GM19238 (cell line): Measurements from ENCODE around the gene FALEC.
"Not testable (repeated sequence)": the region's sequence is repeated elsewhere in the genome, so short reads cannot be mapped to it uniquely, and the experiment has no call there.

Experiments
- DNase-seq: peaks from one replicate; pipeline ENCODE4 v3.0.0; 2011; ENCODE audit warnings: low spot score; ENCODE audit not compliant: insufficient read length

The FALEC gene

DNA sequence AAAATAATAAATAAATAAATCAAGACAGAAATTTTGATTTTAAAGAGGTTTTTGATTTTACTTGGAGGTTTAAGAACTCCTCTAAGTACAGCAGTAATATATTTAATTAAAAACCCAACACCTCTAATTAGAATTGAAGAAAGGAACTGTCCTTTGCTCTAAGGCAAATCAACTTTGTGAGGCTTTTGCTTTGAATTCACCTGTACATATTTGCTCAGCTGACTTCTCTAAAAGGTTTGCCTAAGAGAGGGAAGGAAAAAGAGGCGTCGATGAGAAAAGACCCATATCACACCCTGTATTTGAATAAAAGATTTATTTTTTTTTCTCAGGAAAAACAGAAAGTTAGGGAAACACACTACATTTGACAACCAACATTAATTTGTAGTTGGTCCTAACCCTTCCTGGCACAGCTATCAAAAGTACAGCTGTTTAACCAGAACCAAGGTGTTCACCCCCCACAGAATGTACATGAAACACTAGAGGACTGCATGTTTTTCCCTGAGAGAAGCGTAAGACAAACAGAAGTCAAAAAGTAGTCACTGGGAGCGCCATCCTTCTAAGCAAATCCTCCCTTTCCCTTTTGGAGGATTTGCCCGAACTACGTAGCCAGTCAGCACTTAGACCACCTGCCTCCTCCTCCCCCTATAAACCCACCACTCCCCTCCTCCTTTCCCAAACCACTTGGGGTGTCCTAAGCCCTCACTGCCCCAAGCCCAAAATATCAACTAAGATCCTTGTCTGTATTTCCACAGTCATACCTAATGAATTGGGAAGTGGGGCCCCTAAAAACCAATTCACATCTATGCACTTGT, 58.9 kb downstream of the FALEC start:
- no peak for DNase-seq

DNA sequence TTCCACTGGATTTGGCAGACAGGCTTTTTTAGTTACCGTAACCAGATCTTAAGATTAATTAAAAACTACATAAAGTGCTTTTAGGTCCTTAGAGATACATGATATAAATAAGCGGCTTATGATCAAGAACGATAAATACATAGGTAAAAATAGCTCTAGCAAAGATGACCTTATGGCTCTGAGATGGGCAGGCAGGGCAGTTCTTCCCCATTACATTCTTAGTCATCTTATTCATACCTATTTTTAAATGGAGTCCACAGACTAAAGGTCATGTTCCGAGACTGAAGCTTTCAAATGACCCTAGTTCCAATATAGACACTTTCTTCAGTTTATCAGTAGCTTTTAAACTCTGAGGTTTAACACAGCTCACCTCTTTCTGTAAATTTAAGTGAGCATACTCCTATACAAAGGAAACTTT, 59.5 kb downstream of the FALEC start:
- no peak for DNase-seq

DNA sequence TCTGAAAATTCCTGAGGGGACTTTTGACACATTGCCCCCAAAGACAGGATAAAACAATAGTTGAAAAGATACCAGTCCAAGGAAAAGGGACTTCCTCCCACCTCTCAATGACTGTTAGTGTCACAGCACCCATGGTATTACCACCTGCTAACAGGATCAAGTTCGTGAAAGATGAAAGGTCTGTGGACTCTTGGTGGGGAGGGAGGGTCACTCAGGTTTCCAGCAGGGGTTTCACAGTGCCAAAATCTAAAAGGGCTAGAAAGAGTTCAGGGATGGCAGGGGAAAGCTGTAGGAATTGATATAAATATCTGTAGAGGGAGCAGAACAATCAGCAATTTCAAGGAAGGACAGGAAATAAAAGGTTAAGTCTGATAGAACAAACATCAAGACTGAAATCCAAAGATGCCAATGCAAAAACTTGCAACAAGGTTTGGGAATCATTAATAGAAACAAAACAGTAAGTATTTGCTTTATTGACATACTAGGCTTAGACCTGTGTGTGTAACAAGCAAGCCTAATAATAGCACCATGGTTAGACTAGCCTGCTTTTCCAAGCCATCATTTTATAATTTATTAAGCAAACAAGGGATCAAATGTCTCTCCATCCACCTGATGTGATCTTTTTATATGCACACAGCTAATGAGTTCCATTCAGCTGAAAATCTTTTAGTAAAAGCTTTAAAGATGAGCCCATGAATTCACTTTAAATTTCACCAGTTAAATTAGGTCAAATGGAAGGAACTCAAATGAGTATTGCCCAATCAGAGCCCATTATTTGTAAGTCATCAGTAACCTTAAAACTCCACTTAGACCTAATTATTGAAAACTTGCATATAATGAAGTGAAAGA, 60.2 kb downstream of the FALEC start:
- no peak for DNase-seq

DNA sequence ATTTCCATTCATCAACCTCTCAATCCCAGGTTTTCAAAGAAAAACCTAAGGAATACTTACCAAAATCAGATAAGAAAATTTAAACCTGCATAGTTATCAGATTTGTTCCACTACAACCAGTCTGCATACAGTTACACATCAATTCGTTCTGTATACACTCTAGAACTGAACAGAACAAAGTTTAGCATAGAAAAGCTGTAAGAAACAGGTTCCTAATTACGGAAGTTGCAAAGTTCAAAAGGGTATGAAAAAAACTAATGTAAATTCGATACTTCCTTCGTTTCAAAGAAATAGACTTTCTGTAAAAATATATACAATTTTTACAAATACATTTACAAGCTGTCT, 60.8 kb downstream of the FALEC start:
- no peak for DNase-seq

DNA sequence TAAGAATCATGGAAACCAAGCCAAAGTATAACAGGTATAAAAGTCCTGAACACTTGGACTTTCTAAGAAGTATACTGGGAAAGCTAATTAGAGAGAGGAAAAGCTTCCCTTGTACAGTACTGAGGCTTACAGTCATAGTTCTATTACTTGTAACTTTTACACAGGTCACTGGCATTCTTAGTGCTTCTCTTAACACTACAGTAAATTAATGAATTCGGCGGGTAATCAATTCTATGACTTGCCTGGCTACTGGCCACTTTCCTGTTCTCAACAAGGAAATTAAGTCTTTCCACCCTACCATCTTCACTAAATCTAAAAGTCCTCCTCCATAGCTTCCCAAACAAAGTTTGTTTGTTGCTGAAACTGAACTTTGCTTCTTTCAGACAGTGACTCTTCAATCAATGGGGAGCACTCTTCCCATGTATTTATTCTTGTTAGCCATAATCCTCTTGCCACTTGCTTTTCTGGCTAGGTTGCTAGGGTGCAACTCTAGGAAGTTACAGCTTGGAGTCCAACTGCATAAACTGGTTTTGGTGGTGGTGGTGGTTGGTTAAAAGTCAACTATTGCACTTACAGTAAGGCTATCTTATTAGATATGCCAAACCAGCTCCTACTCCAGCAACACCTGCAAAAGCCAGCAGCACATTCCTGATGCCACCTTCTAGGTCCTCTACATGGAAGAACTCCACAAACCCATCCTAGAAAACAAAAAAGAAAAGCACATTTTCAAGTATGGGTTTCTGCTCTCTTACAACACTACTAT, 61.4 kb downstream of the FALEC start:
- no peak for DNase-seq

DNA sequence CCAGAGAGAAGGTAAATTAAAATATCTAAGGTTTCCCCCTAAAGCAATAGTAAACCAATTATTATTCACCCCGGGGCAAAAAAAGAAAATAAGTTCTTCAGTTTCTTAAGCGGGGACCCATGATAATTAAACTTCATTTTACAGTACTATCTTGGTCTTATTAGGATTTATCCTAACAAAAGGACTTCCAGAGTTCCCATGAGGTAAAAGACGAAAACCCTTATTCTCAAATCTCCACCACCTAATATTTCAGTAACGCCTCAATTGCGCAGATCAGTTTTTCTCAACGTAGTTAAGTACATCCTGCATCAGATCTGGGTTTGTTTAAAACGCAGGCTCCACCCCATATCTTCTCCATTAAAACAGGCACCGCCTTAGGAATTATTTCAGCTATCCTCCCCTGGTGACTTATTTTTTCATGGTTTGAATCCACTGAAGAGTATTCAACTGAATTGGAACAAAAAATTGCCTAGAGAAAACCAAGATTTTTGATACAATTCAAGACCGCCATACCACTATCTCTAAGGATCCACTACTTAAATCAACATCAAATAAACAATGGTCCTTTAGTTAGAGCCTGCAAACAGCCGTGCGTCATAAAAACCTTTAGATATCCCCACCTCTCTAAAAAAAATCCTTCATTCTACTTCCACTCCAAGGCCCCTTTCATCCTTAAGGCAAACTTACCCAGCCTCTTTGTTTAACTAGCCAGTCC, 62.2 kb downstream of the FALEC start:
- no peak for DNase-seq

DNA sequence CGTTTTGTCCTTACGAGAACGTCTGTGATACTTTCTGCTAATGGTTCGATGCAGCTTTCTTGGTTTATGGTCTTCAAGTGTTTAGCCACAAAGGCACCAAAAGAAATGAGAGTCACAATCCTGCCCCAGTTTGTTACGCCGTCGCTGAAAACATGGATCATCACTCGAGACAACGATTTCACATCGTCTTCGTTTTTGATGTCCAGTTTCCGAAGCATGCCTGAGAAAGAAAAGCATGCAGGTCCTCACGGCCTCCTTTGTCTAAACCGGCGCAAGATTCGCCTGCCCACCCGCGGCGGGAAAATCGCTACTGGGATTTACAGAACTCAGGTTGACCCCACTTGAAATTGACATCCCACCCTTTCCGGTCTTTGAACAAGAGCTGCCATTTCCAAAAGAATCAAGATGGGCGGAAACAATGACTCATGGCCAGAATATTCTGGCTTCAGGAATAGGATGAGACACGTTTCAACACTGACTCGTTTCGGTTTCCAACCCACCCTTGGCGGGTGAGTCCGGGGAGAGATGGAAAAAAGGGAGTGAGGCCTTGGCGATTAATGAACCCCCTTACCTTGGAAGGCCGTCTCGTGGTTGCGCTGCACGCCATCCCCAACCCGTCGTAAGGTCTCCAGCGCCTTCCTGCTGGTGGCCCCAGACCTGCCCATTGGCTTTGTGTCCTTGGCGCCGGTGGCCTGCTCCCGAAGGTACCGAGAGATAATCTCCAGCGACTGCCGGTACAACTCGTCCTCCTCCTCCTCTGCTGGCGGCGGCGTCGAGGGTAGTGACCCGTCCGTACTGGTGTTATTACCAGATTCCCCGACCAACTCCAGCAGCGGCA, 62.9 kb downstream of the FALEC start:
- no peak for DNase-seq

DNA sequence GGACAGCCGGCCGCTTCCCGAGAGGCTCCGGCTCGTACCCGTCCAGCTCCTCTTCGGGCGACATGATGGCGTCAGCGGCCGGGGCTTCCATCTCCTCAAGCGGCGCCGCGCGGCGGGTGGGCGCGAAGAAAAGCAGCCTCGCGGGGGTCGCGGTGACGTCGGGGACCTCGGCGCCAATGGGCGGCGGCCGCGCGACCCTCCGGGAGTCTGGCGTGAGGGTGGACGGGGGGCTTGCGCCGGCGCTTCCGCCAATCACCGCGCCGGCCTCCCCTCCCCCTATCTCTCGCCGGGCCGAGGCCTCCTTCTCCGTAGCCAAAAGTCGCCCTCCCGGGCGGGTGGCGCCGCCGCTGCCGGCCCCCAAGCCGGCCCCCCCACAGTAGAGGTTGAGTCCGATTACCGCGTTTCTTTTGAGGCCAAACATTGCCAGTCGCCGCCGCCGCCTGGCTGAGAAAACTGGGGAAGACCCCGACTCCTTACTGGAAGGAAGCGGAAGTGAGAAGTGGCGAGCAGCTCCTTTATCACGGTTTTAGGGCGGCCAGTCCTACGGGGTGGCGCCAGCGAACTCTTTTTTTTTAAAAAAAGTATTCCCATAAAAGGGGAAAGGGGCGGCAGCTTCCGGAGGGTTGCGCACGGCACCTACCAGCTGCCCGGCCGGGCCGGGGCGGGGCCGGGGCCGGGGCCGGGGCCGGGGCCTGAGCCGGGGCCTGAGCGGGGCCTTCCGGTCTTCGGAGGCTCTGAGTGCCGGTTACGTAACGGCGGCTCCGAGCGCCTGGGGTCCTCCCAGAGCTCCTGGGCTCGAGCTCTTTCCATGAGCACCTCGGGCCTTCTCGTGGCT, 63.8 kb downstream of the FALEC start, which contains the start of gene MCL1:
MCL1 (minus strand) TSS at position 501 of the 835 bp plus-strand sequence; CDS start at position 421, 80 bp downstream.
- peak; percentile 88 for DNase-seq

DNA sequence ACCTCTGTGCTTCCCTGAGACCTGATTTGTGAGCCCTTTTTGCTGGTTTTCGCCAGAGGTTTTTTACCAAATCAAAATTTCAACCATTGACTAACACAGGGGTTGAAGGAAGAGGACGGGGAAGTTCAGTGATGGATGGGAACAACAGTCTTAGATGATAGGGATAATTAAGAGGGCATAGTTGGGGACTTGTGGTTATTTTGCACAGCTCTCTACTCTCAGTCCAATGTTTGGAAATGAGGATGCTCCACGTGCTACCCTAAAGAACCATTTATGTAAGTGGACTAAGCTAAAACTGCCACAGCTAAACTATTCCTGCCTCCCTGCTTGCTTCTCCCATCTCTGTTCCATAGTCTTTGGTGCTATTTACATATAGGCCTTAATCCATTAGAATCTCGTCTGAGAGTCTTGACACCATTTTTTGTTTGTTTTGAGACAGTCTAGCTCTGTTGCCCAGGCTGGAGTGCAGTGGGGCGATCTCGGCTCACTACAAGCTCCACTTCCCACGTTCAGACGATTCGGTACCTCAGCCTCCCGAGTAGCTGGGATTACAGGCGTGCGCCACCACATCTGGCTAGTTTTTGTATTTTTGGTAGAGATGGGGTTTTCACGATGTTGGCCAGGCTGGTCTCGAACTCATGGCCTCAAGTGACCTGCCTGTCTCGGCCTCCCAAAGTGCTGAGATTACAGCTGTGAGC, 64.5 kb downstream of the FALEC start:
- no peak for DNase-seq

DNA sequence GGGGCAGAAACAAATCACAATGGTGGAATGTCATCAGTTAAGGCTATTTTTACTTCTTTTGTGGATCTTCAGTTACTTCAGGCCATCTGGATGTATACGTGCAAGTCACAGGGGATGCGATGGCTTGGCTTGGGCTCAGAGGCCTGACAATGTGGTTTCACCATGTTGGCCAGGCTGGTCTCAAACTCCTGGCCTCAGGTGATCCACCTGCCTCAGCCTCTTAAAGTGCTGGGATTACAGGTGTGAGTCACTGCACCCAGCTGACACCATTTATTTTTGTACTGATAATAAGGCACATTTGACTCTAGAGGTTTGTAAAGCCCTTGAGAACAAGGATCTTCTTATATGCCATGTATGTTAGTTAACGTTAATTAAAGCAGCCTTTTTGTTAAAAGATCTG, 65.4 kb downstream of the FALEC start:
- DNase-seq, result not testable (repeated sequence)

DNA sequence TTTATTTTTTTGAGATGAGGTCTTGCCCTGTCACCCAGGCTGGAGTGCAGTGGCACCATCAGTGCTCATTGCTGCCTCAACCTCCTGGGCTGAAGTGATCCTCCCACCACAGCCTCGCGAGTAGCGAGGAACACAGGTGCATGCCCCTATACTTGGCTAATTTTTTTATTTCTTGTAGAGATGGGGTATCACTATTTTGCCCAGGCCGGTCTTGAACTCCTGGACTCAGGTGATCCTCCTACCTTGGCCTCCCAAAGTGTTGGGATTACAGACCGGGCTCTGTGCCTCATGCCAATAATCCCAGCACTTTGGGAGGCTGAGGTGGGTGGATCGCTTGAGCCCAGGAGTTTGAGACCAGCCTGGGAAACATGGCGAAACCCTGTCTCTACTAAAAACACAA, 65.9 kb downstream of the FALEC start:
- not testable (repeated sequence) for DNase-seq

DNA sequence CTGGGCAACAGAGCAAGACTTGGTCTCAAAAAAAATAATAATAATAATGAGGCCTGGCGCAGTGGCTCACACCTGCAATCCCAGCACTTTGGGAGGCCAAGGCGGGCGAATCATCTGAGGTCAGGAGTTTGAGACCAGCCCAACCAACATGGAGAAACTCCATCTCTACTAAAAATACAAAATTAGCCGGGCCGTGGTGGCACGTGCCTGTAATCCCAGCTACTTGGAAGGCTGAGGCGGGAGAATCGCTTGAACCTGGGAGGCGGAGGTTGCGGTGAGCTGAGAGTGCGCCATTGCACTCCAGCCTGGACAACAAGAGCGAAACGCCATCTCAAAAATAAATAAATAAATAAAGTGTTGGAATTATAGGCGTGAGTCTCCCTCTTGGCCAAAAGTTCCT, 66.4 kb downstream of the FALEC start:
- DNase-seq, result not testable (repeated sequence)

DNA sequence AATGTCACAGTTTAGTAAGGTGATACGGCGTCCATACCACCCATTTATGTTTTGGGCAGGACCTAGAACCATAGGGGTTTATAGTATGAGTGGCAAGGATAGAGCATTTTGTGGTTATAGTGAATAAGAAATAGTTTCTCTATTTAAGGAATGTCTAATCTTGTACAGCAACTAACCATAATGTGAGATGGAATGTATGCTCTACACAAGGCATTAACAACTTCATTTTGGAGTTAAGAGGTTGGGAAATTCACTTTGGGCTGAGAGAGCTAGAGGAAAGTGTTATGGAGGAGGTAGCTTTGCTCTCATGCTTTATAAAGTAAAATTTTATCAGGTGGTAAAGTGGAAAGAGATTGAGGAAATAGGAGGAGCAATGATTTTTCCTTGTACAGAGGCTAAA, 66.8 kb downstream of the FALEC start:
- DNase-seq, result no peak
